GM12875 (cell line): ENCODE measurements around the gene PXN.
"Not testable (repeated sequence)": the region's sequence is repeated elsewhere in the genome, so short reads cannot be mapped to it uniquely, and the experiment has no call there.

Source experiments
- H3K4me3 ChIP-seq: one replicate; pipeline ENCODE4 v1.5.1; 2011; ENCODE audit warnings: low read depth, low read length, control low read depth
- TF ChIP-seq, protein P1 (sequence below): IDR thresholded peaks from 2 replicates; pipeline ENCODE4 v1.5.1; 2011; ENCODE audit warnings: low read depth, mild to moderate bottlenecking, control low read depth, inconsistent platforms, low read length, moderate library complexity, borderline replicate concordance; ENCODE audit not compliant: insufficient read depth

Gene PXN

GRCh38 chr12:120249875-120250795 is 15.4 kb downstream of the PXN start:
- TF ChIP-seq, protein P1, sequence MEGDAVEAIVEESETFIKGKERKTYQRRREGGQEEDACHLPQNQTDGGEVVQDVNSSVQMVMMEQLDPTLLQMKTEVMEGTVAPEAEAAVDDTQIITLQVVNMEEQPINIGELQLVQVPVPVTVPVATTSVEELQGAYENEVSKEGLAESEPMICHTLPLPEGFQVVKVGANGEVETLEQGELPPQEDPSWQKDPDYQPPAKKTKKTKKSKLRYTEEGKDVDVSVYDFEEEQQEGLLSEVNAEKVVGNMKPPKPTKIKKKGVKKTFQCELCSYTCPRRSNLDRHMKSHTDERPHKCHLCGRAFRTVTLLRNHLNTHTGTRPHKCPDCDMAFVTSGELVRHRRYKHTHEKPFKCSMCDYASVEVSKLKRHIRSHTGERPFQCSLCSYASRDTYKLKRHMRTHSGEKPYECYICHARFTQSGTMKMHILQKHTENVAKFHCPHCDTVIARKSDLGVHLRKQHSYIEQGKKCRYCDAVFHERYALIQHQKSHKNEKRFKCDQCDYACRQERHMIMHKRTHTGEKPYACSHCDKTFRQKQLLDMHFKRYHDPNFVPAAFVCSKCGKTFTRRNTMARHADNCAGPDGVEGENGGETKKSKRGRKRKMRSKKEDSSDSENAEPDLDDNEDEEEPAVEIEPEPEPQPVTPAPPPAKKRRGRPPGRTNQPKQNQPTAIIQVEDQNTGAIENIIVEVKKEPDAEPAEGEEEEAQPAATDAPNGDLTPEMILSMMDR = no peak
- H3K4me3 ChIP-seq = no peak overlapping the region

DNA sequence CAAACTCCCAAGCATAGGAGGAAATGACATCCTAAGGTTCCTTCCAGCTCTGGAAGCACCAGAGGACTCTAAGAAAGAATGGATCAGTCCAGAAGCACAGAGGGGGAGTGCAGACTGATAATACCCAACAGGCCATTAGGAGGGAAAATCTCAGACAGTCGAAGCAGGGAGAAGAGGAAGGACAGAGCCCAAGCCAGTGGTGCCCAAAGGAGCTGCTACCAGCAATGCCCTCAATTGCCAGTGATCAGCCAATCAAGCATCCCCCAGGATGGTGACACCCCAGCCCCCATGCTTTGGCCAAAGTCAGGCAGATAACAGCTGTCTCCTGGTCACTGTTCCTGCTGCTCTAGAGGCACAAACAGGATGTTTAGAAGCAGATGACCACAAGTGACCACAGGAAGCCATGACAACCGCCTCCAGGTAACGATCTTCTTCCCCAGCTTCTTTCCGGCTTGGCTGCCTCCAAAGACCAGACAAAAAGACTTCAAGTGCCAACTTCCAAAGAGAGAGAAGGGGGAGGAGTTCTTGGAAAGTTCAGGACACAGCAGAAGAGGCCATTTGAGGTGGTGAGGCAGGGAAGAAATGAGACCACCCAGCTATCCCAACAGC is 16.2 kb downstream of the PXN start:
- H3K4me3 ChIP-seq = no peak overlapping the region
- TF ChIP-seq, protein P1 = no peak

- H3K4me3 ChIP-seq = no peak overlapping the region
- TF ChIP-seq, protein P1 = no peak
Measured at GRCh38 chr12:120247621-120248030, 17.9 kb downstream of the PXN start.

GRCh38 chr12:120247183-120247582 is 18.3 kb downstream of the PXN start:
- TF ChIP-seq, protein P1 = no peak
- H3K4me3 ChIP-seq = no peak overlapping the region

DNA sequence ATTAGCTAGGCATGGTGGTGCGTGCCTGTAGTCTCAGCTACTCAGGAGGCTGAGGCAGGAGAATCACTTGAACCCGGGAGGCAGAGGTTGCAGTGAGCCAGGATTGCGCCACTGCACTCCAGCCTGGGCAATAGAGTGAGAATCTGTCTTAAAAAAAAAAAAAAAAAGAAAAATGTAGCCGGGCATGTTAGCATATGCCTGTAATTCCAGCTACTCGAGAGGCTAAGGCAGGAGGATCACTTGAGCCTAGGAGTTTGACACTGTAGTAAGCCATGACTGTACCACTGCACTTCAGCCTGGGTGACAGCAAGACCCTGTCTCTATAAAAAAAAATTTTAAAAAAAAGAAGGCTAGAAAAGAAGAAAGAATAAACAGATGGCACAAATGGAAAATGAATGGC is 18.8 kb downstream of the PXN start:
- H3K4me3 ChIP-seq = not testable (repeated sequence)

DNA sequence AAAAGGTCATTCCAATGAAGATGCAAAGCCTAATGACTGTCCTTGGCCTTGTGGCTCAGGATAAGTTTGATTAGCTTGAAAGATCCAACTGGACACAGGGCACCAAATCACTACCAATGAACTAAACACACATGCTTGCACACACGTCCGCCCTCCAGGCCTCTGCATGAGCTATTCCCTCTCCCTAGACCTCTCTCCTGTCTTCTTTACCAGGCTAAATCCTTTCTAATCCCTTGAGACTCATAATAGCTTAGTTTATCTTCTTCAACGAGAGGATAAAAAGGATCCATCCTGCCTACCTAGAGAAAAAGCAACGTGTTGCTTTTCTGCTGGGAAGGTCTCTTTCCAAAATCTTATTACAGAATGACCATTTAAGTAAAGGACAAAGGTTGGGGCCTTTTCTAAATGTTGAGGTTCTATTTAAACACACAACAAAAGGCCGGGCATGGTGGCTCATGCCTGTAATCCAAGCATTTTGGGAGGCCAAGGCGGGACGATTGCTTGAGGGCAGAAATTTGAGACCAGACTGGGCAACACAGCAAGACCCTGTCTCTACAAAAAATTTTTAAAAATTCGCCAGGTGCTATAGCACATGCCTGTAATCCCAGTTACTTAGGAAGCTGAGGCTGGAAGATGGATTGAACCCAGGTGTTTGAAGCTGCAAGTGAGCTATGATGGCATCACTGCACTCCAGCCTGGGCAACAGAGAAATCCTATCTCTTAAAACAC is 22.4 kb downstream of the PXN start:
- no peak overlapping the region for H3K4me3 ChIP-seq
- TF ChIP-seq, protein P1 = no peak

DNA sequence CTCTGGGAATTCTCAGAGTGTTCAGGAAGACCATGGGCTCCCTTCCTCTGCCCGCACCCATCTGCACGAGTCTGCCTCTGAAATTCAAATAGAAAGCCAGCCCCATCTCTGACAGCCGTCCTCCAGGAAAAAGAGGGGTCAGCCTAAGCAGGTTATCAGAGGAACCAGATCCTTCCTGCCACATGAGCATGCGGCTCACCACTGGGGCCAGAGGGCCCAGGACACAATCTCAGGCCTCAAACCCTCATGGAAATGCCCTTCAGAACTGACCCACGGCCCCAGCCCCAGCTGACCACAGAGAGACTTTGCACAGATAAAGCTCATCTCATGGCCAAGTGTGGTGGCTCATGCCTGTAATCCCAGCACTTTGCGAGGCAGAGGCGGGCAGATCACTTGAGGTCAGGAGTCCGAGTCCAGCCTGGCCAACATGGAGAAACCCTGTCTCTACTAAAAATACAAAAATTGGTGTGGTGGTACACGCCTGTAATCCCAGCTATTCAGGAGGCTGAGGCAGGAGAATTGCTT is 23.2 kb downstream of the PXN start:
- no peak overlapping the region for H3K4me3 ChIP-seq
- TF ChIP-seq, protein P1 = no peak
